Activated CD4-positive, alpha-beta T cell treated with anti-CD3 and anti-CD28 coated beads, Interleukin-2, amount 10 ng/mL, durations not matched to agents 7 days and 5 days (primary cell): ENCODE results near the gene GAB3. TPM values are rescaled to one million over a fixed set of nuclear protein-coding genes. Genes with fewer than 3 reads are reported as not detected.

Experiments used
- CTCF ChIA-PET: fragments of 350-600 bp; sonication (Branson Sonifier 250); formaldehyde crosslinking; loops from one replicate; lab custom pipeline; 2021; ENCODE audit warnings: antibody characterized with exemption; lab: Charles Lee
- POLR2A ChIA-PET: fragments of 350-600 bp; sonication (Branson Sonifier 250); formaldehyde crosslinking; loops from one replicate; lab custom pipeline; 2021; ENCODE audit warnings: antibody characterized with exemption; lab: Charles Lee
- DNase-seq: peaks from one replicate; pipeline ENCODE4 v3.0.0-alpha.2; 2020
- H3K27ac Mint-ChIP-seq: one replicate; pipeline ENCODE4 v1.8.0; 2021; ENCODE audit warnings: mild to moderate bottlenecking, moderate library complexity, mixed read lengths
- H3K27me3 Mint-ChIP-seq: one replicate; pipeline ENCODE4 v1.8.0; 2021; ENCODE audit warnings: mixed read lengths
- H3K36me3 Mint-ChIP-seq: one replicate; pipeline ENCODE4 v1.8.0; 2021; ENCODE audit warnings: low read depth, mixed read lengths
- H3K4me1 Mint-ChIP-seq: one replicate; pipeline ENCODE4 v1.8.0; 2021; ENCODE audit warnings: mixed read lengths
- H3K4me3 Mint-ChIP-seq: one replicate; pipeline ENCODE4 v1.8.0; 2021; ENCODE audit warnings: mild to moderate bottlenecking, moderate library complexity, mixed read lengths
- H3K9me3 Mint-ChIP-seq: one replicate; pipeline ENCODE4 v1.8.0; 2021; ENCODE audit warnings: mixed read lengths
- total RNA-seq, 2 experiments: library from RNA; stranded (reverse); gene quantifications; one replicate each; pipeline ENCODE4 v1.2.3, GENCODE V29; 2021

The GAB3 gene
- total RNA-seq = 1 to 10 TPM; 4.5 to 5.5 TPM

- peak within 1 kb of the TSS; percentile 68 for H3K27ac Mint-ChIP-seq
- peak; percentile 36 for DNase-seq
- CTCF ChIA-PET = interaction anchor here (0.6 to 3.0 kb wide), 6 partner anchors 10 to 37 kb away, joined by 3 to 14 read pairs (median 3); no protein-coding TSS in a partner anchor
- H3K4me1 Mint-ChIP-seq = peaks cover 25% of the 10 kb centered on the region
- no peaks in the 10 kb centered on the region for H3K9me3 Mint-ChIP-seq
- H3K36me3 Mint-ChIP-seq = peaks cover 3% of the 10 kb centered on the region
- H3K27me3 Mint-ChIP-seq = peaks cover 2% of the 10 kb centered on the region
- POLR2A ChIA-PET = interaction anchor here (0.6 kb wide), 1 partner anchor 92 kb away, joined by 7 read pairs; no protein-coding TSS in a partner anchor
- H3K4me3 Mint-ChIP-seq = peak within 1 kb of the TSS; percentile 72
These were observed at the start of gene GAB3 for GRCh38 chrX:154750301-154751202. GAB3 (minus strand) TSS chrX:154751077; CDS start chrX:154751025, 52 bp downstream.

DNA sequence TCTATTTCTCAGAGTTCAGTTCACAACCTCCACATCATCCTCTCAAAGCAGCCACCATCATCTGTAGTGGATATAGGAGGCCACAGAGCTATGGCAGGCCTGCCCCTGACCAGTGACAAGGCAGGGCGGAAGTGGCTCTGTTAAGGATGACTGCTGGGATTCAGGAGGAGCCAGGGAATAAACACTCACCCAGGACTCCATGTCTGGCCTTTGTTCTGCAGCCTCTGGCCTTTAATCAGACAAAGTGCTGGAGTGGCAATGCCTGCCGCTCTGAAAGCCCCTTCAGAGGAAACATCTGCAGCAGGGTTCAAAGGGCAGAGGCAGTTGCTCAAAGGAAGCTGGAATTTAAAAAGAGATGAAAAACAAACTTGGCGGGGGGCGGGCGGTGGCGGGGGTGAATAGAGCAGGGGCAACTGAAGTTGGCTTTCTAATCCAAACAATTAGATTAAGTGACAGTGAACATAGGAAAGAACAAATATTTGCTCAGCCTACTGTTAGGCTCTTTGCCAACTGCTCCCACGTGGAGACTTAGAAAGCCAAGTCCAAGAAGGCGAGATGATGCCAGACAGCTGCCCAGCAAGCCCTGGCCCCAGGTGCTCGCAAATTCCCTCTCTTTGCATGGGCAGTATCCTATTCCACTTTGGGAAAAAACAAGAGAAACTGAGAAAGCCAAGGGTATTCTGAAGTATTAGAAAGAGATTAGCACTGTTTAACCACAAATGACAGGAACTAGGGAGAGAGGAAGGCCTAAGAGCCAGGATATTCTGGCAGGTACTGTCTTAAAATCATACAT, 48.9 kb upstream of the GAB3 start:
- DNase-seq = no peak
- Mint-ChIP-seq H3K9me3 (no peaks in the 10 kb centered on the region), H3K4me3 (peak overlapping the region; percentile 32), H3K27ac (peak overlapping the region; percentile 76), H3K27me3 (no peaks in the 10 kb centered on the region), H3K4me1 (peaks cover 74% of the 10 kb centered on the region), H3K36me3 (peaks cover 3% of the 10 kb centered on the region)
- ChIA-PET POLR2A (no interaction called here), CTCF (interaction anchor here (0.9 to 1.6 kb wide), 4 partner anchors 8 to 41 kb away, joined by 3 to 4 read pairs (median 3); no protein-coding TSS in a partner anchor)

- DNase-seq = no peak
- ChIA-PET CTCF (no interaction called here), POLR2A (no interaction called here)
- Mint-ChIP-seq H3K27ac (no peak overlapping the region), H3K36me3 (peaks cover 3% of the 10 kb centered on the region), H3K27me3 (no peaks in the 10 kb centered on the region), H3K4me3 (no peak overlapping the region), H3K4me1 (peaks cover 56% of the 10 kb centered on the region), H3K9me3 (no peaks in the 10 kb centered on the region)
These were observed 46.1 kb upstream of the GAB3 start for GRCh38 chrX:154797006-154797405.

DNA sequence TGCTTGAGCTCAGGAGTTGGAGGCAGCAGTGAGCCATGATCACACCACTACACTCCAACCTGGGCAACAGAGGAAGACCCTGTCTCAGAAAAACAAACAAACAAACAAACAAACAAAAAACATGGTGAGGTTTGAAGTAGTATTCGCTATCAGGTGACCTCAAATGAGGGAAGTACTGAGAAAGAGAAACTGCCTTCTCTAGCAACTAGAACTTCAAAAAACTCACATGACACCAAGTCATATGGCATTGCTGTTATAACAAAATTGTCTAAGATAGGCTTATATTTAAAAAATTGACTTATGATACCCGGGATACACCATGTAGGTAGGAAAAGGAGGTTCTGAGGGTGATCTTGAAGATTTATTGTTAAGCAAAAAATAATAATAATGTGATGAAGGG, 44.1 kb upstream of the GAB3 start:
- Mint-ChIP-seq H3K4me3 (no peak overlapping the region), H3K9me3 (no peaks in the 10 kb centered on the region), H3K36me3 (peaks cover 16% of the 10 kb centered on the region), H3K4me1 (peaks cover 39% of the 10 kb centered on the region), H3K27me3 (no peaks in the 10 kb centered on the region), H3K27ac (no peak overlapping the region)
- POLR2A ChIA-PET = no interaction called here
- CTCF ChIA-PET = no interaction called here
- no peak for DNase-seq

DNA sequence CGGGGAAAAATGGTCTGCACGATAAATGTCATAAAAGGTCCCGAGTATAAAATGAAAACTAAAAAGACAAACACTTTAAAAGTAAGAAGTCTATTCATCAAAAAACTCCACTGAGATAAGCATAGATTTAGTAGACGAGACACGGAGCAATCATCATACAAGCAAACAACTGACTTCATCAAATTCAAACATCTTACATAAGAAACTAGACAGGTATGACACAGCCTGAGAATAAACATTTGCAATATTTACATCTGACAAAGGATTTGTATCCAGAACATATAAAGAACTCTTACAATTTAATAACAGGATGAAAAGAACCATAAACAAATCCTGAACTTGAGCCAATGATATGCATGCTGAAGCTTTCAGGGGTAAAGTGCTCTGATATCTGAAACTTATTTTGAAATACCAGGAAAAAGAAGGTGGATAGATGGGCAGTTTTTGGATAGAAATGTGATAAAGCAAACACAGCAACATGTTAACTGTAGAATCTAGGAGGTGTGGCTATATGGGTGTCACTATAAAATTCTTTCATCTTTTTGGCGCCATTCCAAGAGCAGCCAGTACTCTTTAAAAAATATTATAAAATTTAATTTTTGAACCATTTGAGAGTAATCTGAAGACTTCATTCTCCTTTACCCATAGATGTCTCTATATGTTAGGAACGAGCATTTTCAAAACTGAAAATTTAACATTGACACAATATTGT, 42.4 kb upstream of the GAB3 start:
- ChIA-PET CTCF (no interaction called here), POLR2A (no interaction called here)
- Mint-ChIP-seq H3K4me3 (no peak overlapping the region), H3K27ac (no peak overlapping the region), H3K36me3 (peaks cover 20% of the 10 kb centered on the region), H3K9me3 (no peaks in the 10 kb centered on the region), H3K27me3 (no peaks in the 10 kb centered on the region), H3K4me1 (peaks cover 24% of the 10 kb centered on the region)
- DNase-seq = no peak

GRCh38 chrX:154791939-154792338, 41.1 kb upstream of the GAB3 start:
- no peak for DNase-seq
- Mint-ChIP-seq H3K27ac (no peak overlapping the region), H3K4me3 (no peak overlapping the region), H3K9me3 (no peaks in the 10 kb centered on the region), H3K27me3 (no peaks in the 10 kb centered on the region), H3K36me3 (peaks cover 24% of the 10 kb centered on the region), H3K4me1 (peaks cover 11% of the 10 kb centered on the region)
- CTCF ChIA-PET = interaction anchor here (0.8 kb wide), 1 partner anchor 9 kb away, joined by 3 read pairs; no protein-coding TSS in a partner anchor
- POLR2A ChIA-PET = no interaction called here

DNA sequence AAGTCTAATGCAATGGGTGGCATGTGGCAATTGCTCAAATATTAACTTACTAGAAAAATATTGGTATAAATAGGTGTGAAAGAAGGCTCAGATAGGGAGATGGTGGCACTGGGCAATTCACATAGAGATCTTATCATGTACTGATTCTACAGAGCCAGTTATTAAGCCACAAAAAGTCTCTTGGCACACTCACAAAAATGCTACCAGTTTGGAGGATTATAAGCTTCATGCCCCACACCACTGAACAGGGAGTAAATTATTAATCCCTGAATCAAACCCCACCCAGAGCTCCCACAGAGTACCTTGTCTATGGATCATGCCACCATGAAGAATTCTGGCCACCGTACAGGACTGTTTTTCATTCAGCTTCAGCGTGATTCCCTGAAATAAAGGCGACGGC, 40.6 kb upstream of the GAB3 start:
- H3K4me1 Mint-ChIP-seq = peaks cover 8% of the 10 kb centered on the region
- DNase-seq = no peak
- ChIA-PET CTCF (interaction anchor here (0.8 kb wide), 1 partner anchor 9 kb away, joined by 3 read pairs; no protein-coding TSS in a partner anchor), POLR2A (no interaction called here)
- H3K36me3 Mint-ChIP-seq = peaks cover 24% of the 10 kb centered on the region
- H3K9me3 Mint-ChIP-seq = no peaks in the 10 kb centered on the region
- no peaks in the 10 kb centered on the region for H3K27me3 Mint-ChIP-seq
- H3K27ac Mint-ChIP-seq = no peak overlapping the region
- H3K4me3 Mint-ChIP-seq = no peak overlapping the region

DNA sequence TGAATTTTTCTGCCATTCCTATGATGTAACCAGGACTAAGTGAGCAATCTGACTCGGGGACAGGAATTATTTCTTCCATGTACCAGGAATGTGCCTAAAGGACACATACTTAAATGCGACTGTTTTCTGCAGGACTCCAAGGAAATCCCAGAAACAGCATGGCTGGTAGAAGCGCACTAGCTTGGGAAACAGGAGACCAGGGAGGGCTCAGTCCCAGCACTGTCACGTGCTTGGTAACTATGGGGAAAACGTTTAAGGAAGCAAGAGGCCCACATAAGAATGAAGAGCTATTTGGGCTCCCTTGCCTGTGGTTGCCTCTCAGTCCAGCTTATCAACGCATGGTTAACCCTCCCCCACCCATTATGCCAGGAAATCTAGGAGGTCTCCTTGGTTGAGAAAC, 34.8 kb upstream of the GAB3 start:
- ChIA-PET CTCF (interaction anchor here (1.4 kb wide), 1 partner anchor 9 kb away, joined by 5 read pairs; no protein-coding TSS in a partner anchor), POLR2A (no interaction called here)
- no peak overlapping the region for H3K4me3 Mint-ChIP-seq
- peaks cover 34% of the 10 kb centered on the region for H3K4me1 Mint-ChIP-seq
- DNase-seq = no peak
- peaks cover 46% of the 10 kb centered on the region for H3K36me3 Mint-ChIP-seq
- no peaks in the 10 kb centered on the region for H3K27me3 Mint-ChIP-seq
- H3K9me3 Mint-ChIP-seq = no peaks in the 10 kb centered on the region
- H3K27ac Mint-ChIP-seq = no peak overlapping the region

DNA sequence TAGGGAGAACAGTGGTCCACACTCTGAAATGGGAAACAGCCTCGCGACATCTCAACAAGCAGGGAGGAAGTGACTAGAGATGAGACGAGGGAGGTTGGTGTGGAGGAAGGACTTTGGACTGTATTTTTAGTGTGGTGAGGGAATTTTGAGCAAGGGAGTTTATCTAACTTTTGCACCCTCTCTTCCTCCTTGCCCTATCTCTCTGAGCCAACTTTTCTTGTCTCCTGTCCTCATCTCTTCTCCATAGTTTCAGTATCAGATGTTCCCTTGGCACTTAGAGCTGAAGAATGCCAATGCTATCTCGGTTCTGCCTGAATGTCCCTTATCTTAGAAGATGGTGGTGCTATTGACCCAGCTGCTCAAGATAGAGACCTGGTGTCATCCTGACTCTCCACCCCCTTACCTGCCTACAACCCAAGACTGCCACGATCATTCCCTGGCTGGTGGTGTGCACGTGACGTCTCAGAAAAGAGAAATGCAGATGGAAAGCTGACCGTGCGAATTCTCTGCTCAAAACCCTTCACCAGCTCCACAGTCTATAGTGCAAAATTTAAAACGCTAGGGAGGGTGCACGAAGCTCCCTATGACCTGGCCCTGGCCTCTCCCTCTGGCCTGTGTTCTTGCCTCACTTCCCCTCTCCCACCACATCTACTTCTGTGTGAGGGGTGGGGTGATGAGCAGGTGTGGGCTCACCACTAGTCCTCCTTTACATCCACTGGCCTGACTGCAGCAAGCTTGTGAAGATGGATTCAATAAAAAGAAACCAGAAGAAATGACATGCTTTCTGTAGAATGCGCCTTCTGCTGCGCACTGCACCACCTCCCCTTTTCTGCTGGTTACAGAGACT, 33.5 kb upstream of the GAB3 start:
- peaks cover 39% of the 10 kb centered on the region for H3K36me3 Mint-ChIP-seq
- no peak for DNase-seq
- H3K4me1 Mint-ChIP-seq = peaks cover 34% of the 10 kb centered on the region
- ChIA-PET POLR2A (interaction anchor here (0.6 kb wide), 1 partner anchor 21 kb away, joined by 3 read pairs; no protein-coding TSS in a partner anchor), CTCF (interaction anchor here (1.4 kb wide), 1 partner anchor 8 kb away, joined by 5 read pairs; no protein-coding TSS in a partner anchor)
- no peaks in the 10 kb centered on the region for H3K27me3 Mint-ChIP-seq
- peak overlapping the region; percentile 54 for H3K4me3 Mint-ChIP-seq
- peak overlapping the region; percentile 79 for H3K27ac Mint-ChIP-seq
- no peaks in the 10 kb centered on the region for H3K9me3 Mint-ChIP-seq

- Mint-ChIP-seq H3K4me3 (no peak overlapping the region), H3K27ac (no peak overlapping the region), H3K4me1 (peaks cover 36% of the 10 kb centered on the region), H3K27me3 (no peaks in the 10 kb centered on the region), H3K9me3 (no peaks in the 10 kb centered on the region), H3K36me3 (peaks cover 44% of the 10 kb centered on the region)
- DNase-seq = no peak
- POLR2A ChIA-PET = no interaction called here
- CTCF ChIA-PET = no interaction called here
These were observed 30.1 kb upstream of the GAB3 start for GRCh38 chrX:154780968-154781367.

DNA sequence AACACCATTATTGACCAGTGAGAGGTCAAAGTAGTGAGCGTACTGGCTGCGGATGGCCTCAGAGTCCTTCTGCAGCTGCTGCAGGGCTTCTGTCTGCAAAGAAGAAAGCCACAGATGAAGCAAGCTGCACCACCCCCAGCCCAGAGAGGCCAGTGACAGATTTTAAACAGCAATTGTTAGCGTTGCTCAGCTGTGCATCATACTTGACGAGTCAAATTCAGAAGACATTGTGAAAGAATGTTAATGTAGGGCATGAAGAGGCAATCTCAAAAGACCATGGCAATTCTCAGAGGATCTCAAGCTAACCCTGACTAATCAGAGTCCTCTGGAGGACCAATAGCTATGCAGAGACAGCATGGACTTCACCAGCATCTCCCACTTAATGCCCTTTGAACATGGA, 28.4 kb upstream of the GAB3 start:
- no peak for DNase-seq
- Mint-ChIP-seq H3K27me3 (no peaks in the 10 kb centered on the region), H3K36me3 (peaks cover 45% of the 10 kb centered on the region), H3K9me3 (no peaks in the 10 kb centered on the region), H3K27ac (no peak overlapping the region), H3K4me3 (no peak overlapping the region), H3K4me1 (peaks cover 26% of the 10 kb centered on the region)
- CTCF ChIA-PET = interaction anchor here (0.7 to 1.9 kb wide), 3 partner anchors 11 to 21 kb away, joined by 3 to 6 read pairs (median 4); no protein-coding TSS in a partner anchor
- POLR2A ChIA-PET = no interaction called here
